ENCODE data around the gene PTPRK.

The PTPRK gene

DNA sequence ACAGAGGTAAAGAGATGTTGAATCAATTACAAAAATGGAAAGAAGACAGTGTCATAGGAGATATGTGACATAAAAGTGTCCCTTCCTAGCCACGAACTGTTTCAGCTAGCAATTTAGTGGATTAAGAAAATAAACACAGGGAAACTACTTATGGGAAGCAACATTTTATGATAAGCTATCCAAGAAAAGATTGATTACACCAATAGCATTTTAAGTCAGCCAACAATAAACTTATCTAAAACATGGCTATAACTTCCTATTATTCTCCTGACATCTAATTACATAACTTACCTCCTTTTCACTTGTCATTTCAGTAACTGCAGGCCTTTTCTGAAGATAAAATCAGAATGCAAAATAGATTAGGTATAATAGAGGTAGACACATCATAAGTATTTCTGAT lies 111.4 kb downstream of the PTPRK start:
- no peak for DNase-seq (ENCODE audit: extremely low read depth, insufficient read length)
- no peaks in the 10 kb centered on the region for H3K27me3 ChIP-seq (replicated peaks; ENCODE audit: control insufficient read depth, insufficient read depth, low read length)
- H3K4me3 ChIP-seq (replicated peaks; ENCODE audit: low read depth, low read length), result no peak overlapping the region
- no peak for TF ChIP-seq CTCF (IDR thresholded peaks at IDR 0.05; ENCODE audit: insufficient read depth, low read length, poor library complexity, severe bottlenecking)
- H3K36me3 ChIP-seq (ENCODE audit: control insufficient read depth, insufficient read depth, low read length), result no peaks in the 10 kb centered on the region

- no peak overlapping the region for H3K4me3 ChIP-seq (replicated peaks; ENCODE audit: low read depth, low read length)
- no peaks in the 10 kb centered on the region for H3K36me3 ChIP-seq (ENCODE audit: control insufficient read depth, insufficient read depth, low read length)
- H3K27me3 ChIP-seq (replicated peaks; ENCODE audit: control insufficient read depth, insufficient read depth, low read length), result no peaks in the 10 kb centered on the region
- DNase-seq (ENCODE audit: extremely low read depth, insufficient read length), result no peak
- no peak for TF ChIP-seq CTCF (IDR thresholded peaks at IDR 0.05; ENCODE audit: insufficient read depth, low read length, poor library complexity, severe bottlenecking)
Measured at GRCh38 chr6:128406453-128406852, 113.9 kb downstream of the PTPRK start.

DNA sequence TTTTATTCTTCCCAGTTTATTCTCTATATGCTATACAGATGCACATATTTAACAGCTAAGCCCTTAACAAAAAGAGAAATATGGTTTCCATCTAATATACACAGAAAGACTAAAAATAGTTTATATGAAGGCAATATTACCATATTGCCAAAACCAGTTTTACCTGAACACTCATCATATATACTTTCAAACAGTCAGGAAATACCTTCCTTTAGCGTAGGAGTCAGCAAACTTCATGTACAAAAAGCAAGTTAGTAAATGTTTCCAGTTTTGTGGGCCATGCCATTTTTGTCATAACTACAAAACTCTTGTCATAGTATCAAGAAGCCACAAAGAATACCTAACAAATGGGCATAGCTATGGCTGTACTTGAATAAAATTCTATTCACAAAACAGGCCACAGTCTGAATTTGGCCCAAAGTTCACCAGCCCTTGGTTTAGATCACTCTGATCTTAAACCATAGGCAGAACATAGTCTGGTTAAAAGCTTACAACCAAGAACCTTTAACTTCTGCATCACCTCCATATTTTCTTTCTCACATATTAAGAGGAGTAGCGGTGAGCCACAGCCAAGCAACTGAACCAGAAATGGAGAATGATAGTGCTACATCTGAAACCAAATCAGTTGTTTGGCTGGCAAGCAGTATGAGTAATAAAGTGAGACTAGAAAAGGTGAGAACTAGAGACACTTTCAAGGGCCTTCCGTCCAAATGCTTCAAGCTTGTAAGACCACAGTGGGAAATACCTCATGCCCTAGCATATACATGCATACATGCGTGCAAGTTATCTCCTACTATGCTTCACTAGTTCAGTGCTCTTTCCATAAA lies 116.6 kb downstream of the PTPRK start:
- DNase-seq (ENCODE audit: extremely low read depth, insufficient read length), result peak; percentile 6
- H3K36me3 ChIP-seq (ENCODE audit: control insufficient read depth, insufficient read depth, low read length), result no peaks in the 10 kb centered on the region
- TF ChIP-seq CTCF (IDR thresholded peaks at IDR 0.05; ENCODE audit: insufficient read depth, low read length, poor library complexity, severe bottlenecking), result no peak
- H3K27me3 ChIP-seq (replicated peaks; ENCODE audit: control insufficient read depth, insufficient read depth, low read length), result no peaks in the 10 kb centered on the region
- no peak overlapping the region for H3K4me3 ChIP-seq (replicated peaks; ENCODE audit: low read depth, low read length)

DNA sequence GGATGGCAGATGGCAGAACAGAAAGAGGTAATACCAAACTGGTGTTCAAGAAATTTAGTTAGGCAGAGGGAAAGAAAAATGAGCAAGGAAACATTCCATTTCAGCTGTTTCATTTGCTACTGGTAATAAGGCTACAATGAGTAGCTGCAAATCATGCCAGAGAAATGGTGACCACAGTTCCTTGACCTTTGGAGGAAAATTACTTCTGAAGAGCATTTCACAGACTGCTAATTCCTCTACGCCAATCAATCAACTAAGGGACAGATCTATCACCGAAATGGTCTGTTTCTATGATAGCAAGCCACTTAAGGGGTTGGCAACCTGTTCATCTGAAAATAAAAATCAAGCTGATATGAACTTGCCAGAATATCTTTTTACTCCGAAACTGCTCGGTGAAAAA lies 119.5 kb downstream of the PTPRK start:
- no peak for DNase-seq (ENCODE audit: extremely low read depth, insufficient read length)
- TF ChIP-seq CTCF (IDR thresholded peaks at IDR 0.05; ENCODE audit: insufficient read depth, low read length, poor library complexity, severe bottlenecking), result no peak

DNA sequence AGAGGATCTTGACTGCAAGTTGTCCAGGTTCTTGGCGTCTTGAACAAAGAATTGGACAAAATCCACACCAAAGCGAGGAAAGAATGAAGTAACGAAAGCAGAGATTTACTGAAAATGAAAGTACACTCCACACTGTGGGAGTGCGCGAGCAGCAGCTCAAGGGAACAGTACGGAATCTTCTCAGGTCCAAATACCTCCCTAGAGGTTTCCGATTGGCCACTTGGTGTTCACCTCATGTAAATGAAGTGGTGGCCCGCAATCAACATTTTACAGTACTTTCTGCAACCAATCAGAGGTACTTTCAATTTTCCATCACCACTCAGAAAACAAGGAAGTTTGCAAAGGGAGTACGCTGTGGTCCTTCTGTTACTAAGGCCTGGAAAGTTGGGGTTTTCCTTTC lies 122.4 kb downstream of the PTPRK start:
- Histone ChIP-seq H3K36me3 (ENCODE audit: control insufficient read depth, insufficient read depth, low read length) (no peaks in the 10 kb centered on the region), H3K4me3 (replicated peaks; ENCODE audit: low read depth, low read length) (no peak overlapping the region), H3K27me3 (replicated peaks; ENCODE audit: control insufficient read depth, insufficient read depth, low read length) (no peaks in the 10 kb centered on the region)
- DNase-seq (ENCODE audit: extremely low read depth, insufficient read length), result no peak
- TF ChIP-seq CTCF (IDR thresholded peaks at IDR 0.05; ENCODE audit: insufficient read depth, low read length, poor library complexity, severe bottlenecking), result no peak

More for the DNA sequence above, 119.5 kb downstream of the PTPRK start:
- H3K36me3 ChIP-seq (ENCODE audit: control insufficient read depth, insufficient read depth, low read length), result no peaks in the 10 kb centered on the region
- no peak overlapping the region for H3K4me3 ChIP-seq (replicated peaks; ENCODE audit: low read depth, low read length)
- no peaks in the 10 kb centered on the region for H3K27me3 ChIP-seq (replicated peaks; ENCODE audit: control insufficient read depth, insufficient read depth, low read length)
